Measurements from ENCODE around the gene KCTD20. TPM values are rescaled to one million over a fixed set of nuclear protein-coding genes. Genes with fewer than 3 reads are reported as not detected.

KCTD20 gene
- total and polyA plus RNA-seq, 10 of the 15 experiments (the other 5 are each of a cell fraction or from before 2014, with no cell fraction given), result 18.1 to 77.0 (median 50.5) TPM

DNA sequence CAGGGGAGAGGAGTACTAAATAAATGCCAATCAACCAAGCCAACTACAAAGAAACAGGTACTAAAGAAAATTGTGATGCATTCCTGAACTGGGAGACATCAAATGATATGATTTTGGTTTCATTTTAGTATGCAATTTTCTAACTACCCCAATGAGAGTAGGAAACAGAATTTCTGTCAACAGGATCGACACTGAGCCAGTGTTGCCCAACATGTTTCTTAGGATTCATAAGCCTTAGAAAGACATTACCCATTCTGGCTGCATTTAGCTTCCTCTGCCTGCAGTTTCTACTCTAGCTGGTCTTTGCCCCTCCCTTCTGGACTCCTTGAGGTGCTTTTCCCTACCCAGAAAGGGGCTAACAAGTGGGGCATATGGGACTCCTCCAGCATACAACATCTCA lies 49.8 kb downstream of the KCTD20 start:
- H4K20me1 ChIP-seq (ENCODE audit: control insufficient read depth, insufficient read depth), result no peaks in the 10 kb centered on the region
- H3K4me2 ChIP-seq (ENCODE audit: control insufficient read depth, insufficient read depth), result no peak overlapping the region
- 100% methylated on average over 1 of the region's 1 CpG for WGBS (ENCODE audit: insufficient coverage, insufficient replicate concordance, low lambda C conversion rate, missing lambda C conversion rate)
- ChIA-PET SMC1A (ENCODE audit: uncharacterized antibody, unreplicated experiment) (no interaction called here), RAD21 (ENCODE audit: unreplicated experiment) (no interaction called here), POLR2A (interaction anchor here (0.7 kb wide), 1 partner anchor 29 kb away, joined by 4 read pairs; no protein-coding TSS in a partner anchor), CTCF (no interaction called here)
- peaks cover 0 to 8% of the 10 kb centered on the region in 2 experiments; a peak in 2 of 4 replicates for H3K36me3 ChIP-seq (ENCODE audit: control insufficient read depth in 2 of 2, insufficient read depth in 2 of 2, low read length in 1 of 2)
- no peak overlapping the region for H2AFZ ChIP-seq (ENCODE audit: control insufficient read depth, low read depth, low read length)
- no TSS peak for BruUV-seq (replicated peaks)
- no peaks in the 10 kb centered on the region for H3K4me1 ChIP-seq (ENCODE audit: control insufficient read depth, insufficient read depth, low read length)
- DNase-seq (ENCODE audit: low read depth, low spot score), result no peak
- H3K4me3 ChIP-seq, result no peak overlapping the region
- no peaks in the 10 kb centered on the region for H3K79me2 ChIP-seq (ENCODE audit: control insufficient read depth, insufficient read depth, low read length)
- no peaks in the 10 kb centered on the region for H3K27me3 ChIP-seq (replicated peaks in 1 of 2; ENCODE audit: control insufficient read depth in 2 of 2, insufficient read depth in 2 of 2, low read length in 1 of 2)
- H3K9me3 ChIP-seq (replicated peaks; ENCODE audit: control insufficient read depth, insufficient read depth, low read length), result no peaks in the 10 kb centered on the region
- H3K27ac ChIP-seq (ENCODE audit: control insufficient read depth, insufficient read depth), result no peak overlapping the region
- intact Hi-C loops (cut with micrococcal nuclease; ENCODE audit: unreplicated experiment), result no loop called here
- in situ Hi-C loops (cut with MboI), result no loop called here
- no peak overlapping the region for H3K9ac ChIP-seq (ENCODE audit: control insufficient read depth, insufficient read depth, low read length)
- FAIRE-seq, result no peak
- ATAC-seq, result no peak
- TF ChIP-seq WRNIP1 (IDR thresholded peaks at IDR 0.05; ENCODE audit: borderline replicate concordance, low read depth, low read length), result no peak
- TF ChIP-seq TBL1XR1 (IDR thresholded peaks at IDR 0.05; ENCODE audit: low read depth, low read length), result no peak
- TF ChIP-seq, protein P1, sequence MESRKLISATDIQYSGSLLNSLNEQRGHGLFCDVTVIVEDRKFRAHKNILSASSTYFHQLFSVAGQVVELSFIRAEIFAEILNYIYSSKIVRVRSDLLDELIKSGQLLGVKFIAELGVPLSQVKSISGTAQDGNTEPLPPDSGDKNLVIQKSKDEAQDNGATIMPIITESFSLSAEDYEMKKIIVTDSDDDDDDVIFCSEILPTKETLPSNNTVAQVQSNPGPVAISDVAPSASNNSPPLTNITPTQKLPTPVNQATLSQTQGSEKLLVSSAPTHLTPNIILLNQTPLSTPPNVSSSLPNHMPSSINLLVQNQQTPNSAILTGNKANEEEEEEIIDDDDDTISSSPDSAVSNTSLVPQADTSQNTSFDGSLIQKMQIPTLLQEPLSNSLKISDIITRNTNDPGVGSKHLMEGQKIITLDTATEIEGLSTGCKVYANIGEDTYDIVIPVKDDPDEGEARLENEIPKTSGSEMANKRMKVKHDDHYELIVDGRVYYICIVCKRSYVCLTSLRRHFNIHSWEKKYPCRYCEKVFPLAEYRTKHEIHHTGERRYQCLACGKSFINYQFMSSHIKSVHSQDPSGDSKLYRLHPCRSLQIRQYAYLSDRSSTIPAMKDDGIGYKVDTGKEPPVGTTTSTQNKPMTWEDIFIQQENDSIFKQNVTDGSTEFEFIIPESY (IDR thresholded peaks at IDR 0.05), result no peak
- TF ChIP-seq, protein P2, sequence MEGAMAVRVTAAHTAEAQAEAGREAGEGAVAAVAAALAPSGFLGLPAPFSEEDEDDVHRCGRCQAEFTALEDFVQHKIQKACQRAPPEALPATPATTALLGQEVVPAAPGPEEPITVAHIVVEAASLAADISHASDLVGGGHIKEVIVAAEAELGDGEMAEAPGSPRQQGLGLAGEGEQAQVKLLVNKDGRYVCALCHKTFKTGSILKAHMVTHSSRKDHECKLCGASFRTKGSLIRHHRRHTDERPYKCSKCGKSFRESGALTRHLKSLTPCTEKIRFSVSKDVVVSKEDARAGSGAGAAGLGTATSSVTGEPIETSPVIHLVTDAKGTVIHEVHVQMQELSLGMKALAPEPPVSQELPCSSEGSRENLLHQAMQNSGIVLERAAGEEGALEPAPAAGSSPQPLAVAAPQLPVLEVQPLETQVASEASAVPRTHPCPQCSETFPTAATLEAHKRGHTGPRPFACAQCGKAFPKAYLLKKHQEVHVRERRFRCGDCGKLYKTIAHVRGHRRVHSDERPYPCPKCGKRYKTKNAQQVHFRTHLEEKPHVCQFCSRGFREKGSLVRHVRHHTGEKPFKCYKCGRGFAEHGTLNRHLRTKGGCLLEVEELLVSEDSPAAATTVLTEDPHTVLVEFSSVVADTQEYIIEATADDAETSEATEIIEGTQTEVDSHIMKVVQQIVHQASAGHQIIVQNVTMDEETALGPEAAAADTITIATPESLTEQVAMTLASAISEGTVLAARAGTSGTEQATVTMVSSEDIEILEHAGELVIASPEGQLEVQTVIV (IDR thresholded peaks at IDR 0.05; ENCODE audit: borderline replicate concordance, partially characterized antibody), result no peak
- TF ChIP-seq FOXK2 (IDR thresholded peaks at IDR 0.05), result no peak
- TF ChIP-seq TCF3 (IDR thresholded peaks at IDR 0.05; ENCODE audit: borderline replicate concordance, insufficient read depth, low read depth, low read length), result no peak
- TF ChIP-seq ZNF207 (IDR thresholded peaks at IDR 0.05; ENCODE audit: borderline replicate concordance), result no peak
- no peak for TF ChIP-seq ASH2L (IDR thresholded peaks at IDR 0.05; ENCODE audit: borderline replicate concordance, low read depth)
- TF ChIP-seq SRF (IDR thresholded peaks at IDR 0.05; ENCODE audit: low read depth in 2 of 2, low read length in 2 of 2), result no peak
- TF ChIP-seq, protein P3, sequence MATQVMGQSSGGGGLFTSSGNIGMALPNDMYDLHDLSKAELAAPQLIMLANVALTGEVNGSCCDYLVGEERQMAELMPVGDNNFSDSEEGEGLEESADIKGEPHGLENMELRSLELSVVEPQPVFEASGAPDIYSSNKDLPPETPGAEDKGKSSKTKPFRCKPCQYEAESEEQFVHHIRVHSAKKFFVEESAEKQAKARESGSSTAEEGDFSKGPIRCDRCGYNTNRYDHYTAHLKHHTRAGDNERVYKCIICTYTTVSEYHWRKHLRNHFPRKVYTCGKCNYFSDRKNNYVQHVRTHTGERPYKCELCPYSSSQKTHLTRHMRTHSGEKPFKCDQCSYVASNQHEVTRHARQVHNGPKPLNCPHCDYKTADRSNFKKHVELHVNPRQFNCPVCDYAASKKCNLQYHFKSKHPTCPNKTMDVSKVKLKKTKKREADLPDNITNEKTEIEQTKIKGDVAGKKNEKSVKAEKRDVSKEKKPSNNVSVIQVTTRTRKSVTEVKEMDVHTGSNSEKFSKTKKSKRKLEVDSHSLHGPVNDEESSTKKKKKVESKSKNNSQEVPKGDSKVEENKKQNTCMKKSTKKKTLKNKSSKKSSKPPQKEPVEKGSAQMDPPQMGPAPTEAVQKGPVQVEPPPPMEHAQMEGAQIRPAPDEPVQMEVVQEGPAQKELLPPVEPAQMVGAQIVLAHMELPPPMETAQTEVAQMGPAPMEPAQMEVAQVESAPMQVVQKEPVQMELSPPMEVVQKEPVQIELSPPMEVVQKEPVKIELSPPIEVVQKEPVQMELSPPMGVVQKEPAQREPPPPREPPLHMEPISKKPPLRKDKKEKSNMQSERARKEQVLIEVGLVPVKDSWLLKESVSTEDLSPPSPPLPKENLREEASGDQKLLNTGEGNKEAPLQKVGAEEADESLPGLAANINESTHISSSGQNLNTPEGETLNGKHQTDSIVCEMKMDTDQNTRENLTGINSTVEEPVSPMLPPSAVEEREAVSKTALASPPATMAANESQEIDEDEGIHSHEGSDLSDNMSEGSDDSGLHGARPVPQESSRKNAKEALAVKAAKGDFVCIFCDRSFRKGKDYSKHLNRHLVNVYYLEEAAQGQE (IDR thresholded peaks at IDR 0.05; ENCODE audit: low read depth, low read length), result no peak
- no peak for TF ChIP-seq ZBED1 (IDR thresholded peaks at IDR 0.05; ENCODE audit: borderline replicate concordance)
- TF ChIP-seq, protein P4, sequence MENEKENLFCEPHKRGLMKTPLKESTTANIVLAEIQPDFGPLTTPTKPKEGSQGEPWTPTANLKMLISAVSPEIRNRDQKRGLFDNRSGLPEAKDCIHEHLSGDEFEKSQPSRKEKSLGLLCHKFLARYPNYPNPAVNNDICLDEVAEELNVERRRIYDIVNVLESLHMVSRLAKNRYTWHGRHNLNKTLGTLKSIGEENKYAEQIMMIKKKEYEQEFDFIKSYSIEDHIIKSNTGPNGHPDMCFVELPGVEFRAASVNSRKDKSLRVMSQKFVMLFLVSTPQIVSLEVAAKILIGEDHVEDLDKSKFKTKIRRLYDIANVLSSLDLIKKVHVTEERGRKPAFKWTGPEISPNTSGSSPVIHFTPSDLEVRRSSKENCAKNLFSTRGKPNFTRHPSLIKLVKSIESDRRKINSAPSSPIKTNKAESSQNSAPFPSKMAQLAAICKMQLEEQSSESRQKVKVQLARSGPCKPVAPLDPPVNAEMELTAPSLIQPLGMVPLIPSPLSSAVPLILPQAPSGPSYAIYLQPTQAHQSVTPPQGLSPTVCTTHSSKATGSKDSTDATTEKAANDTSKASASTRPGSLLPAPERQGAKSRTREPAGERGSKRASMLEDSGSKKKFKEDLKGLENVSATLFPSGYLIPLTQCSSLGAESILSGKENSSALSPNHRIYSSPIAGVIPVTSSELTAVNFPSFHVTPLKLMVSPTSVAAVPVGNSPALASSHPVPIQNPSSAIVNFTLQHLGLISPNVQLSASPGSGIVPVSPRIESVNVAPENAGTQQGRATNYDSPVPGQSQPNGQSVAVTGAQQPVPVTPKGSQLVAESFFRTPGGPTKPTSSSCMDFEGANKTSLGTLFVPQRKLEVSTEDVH (IDR thresholded peaks at IDR 0.05; ENCODE audit: low read depth, partially characterized antibody), result no peak
- TF ChIP-seq KAT2A (conservative IDR thresholded peaks at IDR 0.05; ENCODE audit: control insufficient read depth, low read depth, low read length), result no peak
